Occipital lobe (tissue), 3 donors: ENCODE data around the gene KDM5C. TPM values are rescaled to one million over a fixed set of nuclear protein-coding genes. Genes with fewer than 3 reads are reported as not detected.
"Not testable (repeated sequence)": the region's sequence is repeated elsewhere in the genome, so short reads cannot be mapped to it uniquely, and the experiment has no call there.

ENCODE experiments used
- DNase-seq: peaks from one replicate; lab custom pipeline; 2025; lab: John Stamatoyannopoulos, UW
- small RNA-seq: library from RNA; depleted of rRNA; stranded (forward); fragments of <200 nt; gene quantifications from one replicate; pipeline ENCODE3, GENCODE V24; 2014
- total RNA-seq: library from RNA; depleted of rRNA; stranded (reverse); fragments of >200 nt; gene quantifications from one replicate; pipeline ENCODE4 v1.2.3, GENCODE V29; 2014

Gene KDM5C
- total RNA-seq, 1 donor from 2014 or later, result 103 TPM

DNA sequence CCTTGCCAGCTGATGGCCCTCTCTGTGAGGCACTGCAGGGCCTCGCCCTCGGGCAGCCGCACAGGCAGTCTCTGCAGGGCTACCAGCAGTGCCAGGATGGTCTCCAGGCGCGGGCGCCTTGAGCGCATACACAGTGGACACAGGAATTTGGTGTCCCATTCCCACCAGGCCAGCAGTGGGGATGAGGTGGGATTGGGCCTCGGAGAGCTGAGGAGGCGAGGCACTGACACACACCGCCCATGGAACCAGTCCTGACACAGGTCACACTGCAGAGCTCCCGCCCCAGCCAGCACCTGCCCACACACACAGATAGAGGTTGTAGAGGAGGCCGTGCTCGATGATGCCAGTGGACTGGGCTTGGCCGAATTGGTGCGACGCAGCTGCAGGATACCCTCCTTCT, 30.7 kb downstream of the KDM5C start:
- no peak for DNase-seq

DNA sequence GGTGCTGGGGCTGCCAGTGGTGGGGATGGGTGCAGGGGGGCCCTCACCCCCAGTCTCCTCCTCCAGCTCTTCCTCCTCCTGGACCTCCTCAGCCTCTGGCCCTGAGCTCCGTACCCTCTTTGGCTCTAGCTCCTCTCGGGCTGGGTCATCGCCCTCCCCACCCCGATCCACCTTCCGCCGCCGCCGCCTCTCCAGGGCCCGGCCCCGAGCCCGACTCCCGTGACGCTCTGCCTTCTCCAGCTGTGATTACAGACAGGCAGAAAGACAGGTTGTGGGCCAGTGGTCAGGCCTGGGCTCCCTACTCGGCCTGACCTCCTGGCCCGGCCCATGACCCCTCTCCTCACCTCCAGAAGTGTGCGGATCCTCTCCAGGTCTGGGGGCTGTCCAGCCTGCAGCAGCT, 31.9 kb downstream of the KDM5C start:
- no peak for DNase-seq

DNA sequence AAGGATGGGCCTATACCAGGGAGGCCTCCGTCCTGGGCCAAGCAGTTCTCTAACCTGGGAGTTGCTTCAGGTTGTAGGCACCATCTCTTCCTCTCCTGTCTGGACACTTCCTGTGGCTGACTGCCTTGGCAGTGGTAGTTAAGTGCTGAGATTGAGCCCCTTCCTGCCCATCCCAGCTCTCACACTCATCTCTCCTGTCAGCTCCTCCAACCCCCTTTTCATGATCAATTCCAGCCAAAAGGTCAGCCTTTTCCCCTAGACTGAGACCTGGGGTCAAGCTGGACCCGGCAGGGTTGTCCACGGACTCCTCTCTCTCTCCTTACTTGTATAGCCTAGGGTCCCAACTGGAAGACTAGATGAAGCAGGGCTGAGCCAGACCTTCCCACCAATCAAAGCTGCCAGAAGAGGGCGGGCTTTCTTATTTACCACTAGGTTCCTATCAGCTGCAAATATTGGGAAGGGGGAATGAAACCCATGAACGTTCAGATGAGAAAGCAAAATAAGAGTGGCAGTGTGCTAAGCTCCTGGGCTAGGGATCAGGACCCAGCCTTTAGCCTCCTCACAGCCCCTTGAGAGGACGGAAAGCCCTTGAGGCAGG, 34.5 kb downstream of the KDM5C start:
- no peak for DNase-seq

DNA sequence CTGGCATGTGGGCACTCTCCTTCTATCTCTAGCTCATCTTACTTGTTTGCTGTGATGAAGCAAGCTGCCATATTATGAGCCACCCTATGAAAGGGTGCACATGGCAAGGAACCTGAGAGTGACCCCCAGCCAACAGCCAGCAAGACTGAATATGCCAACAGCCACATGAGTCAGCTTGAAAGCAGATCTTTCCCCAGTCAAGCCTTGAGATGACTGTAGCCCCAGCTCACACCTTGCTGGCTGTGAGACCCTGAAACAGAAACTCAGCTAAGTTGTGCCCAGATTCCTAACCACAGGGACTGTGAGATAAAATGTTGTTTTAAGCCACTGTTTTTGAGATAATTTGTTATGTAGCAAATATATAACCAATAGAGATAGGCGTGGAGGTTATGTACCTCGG, 36.2 kb downstream of the KDM5C start:
- DNase-seq, result no peak

DNA sequence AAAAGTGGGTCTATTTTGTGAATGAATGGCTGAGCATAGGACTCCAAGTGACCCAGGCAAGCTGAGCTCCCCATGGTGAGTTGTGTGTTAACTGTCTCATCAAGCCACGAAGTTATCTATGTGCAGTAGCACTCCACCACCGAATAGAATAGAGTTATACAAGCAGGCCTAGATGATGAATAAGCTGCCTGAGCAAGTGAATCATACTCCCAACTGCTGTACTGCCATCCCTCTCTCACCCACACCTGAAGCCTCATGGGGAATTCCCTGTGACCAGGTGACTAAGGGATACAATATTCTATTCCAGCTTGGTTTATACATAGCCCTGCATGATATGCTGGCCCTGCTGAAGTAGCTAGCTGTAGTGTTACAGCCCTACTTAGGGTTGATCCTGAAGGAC, 38.7 kb downstream of the KDM5C start:
- no peak for DNase-seq

DNA sequence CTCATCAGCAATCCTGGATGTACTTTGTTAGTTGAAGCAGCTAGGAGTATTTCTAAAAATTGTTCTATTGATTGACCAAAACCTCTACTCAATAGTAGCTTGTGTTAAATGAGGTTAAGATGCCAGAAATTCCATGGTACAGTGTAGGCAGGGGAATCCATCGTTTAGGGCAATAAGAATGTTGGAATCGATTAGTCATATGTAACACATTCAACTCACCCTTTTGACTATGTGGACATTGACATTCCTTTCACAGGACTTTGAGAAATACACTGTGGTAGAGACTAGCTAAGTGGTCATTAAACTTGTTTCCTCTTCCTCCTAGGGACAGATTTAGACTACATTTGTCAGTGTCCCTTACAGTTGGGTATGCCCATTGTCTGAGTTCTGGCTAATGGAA, 40.2 kb downstream of the KDM5C start:
- no peak for DNase-seq

DNA sequence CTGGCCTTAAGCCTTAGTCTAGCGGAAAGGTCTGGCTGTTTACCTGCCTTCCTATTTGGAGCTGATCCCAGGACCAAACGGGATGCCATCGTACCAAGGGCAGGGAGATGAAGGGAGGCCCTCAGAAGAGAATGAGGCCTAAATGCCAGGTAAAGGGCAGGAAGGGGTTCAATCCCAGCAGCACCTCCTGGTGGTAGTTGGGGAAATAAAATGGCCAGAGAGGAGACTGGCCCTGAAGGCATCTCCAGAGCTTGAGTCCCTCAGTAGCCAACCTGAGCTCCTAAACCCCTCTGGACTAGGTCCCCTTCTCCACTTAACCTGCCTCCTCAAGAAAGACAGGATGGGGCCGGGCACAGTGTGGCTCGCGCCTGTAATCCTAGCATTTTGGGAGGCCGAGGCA, 53.7 kb downstream of the KDM5C start:
- DNase-seq, result no peak

DNA sequence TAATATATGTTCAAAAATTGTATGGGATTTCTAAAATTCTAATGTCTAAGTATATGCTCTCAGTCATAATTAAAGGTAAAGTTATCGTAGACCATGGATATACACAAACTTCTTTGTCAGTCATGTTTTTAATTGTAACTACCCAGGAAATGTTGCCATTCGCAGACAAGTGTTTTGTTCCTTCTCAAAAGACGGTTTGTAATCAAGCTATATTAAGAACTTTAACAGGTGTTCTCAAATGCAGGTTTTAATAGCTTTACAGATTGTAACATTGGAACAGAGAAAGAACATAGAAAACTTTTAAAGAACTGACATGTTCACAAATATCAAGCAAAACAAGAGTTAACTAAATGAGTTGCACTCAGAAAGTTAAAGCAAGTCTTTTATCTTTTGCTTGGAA, 58.9 kb downstream of the KDM5C start:
- DNase-seq, result no peak

DNA sequence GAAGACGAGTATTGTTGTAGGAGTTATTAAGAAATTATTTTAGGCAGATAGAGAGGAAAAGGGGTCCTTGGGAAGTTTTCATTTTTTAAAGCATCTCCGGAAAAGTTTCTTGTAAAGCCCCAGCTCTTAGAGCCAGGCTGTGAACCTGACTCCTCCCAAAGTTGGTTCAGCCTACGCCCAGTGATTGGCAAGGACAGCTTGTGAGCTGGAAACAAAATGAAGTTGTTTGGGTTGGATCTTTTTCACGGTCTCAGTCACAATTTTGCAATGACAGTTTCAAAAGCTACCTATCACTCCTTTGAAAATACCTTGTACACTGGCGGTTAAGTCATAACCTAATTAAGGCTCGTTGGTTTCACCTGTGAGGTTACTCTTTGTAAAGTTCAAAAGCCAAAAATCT, 60.4 kb downstream of the KDM5C start:
- DNase-seq, result not testable (repeated sequence)

DNA sequence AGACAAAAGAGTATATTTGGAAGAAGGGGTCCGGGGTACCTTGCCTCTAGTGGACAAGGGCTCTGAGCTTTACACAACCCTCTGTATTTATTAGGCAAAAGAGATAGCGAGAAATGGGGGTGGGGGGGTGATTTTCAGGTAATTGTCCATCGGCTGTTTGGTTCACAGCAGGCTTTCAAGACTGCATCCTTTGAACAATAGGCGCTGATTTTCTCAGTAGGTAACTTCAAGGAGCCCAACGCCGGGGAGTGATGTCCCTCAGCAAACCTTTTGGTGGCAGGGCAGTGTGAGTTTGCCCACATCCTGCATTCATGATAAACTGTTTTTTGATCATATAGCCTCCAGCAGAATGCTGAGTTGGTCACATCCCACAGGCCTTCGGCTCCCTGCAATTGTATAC, 61.6 kb downstream of the KDM5C start:
- no peak for DNase-seq

DNA sequence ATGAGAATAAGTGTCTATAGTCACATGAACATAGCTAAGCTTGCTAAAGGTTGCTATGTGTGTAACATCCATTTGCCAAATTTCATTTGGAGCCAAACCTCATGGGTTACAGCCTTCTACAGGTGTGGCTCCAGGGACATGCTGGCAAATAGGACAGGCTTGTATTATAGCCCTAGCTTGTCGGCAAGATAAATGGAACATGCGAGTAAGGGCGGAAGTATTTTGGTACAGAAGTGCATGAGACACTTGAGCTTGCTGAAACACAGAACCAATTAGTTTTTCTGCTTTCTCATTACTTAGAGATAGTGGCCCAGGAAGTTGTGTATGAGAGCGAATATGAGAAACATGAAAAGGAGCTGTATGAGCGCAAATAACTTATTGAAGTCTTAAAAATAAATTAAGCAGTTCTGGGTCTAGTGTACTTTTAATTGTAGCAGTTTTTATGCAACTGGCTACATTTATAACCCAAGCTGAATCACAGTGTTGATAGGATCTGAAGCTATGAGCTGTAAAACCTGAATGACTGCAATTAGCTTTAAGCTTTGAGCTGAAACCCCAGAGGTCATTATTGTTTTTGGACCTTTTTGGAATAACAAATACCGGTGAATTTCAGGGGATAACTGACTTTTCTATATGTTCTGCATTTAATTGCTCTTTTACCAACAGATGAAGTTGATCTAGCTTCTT, 64.6 kb downstream of the KDM5C start:
- no peak for DNase-seq

DNA sequence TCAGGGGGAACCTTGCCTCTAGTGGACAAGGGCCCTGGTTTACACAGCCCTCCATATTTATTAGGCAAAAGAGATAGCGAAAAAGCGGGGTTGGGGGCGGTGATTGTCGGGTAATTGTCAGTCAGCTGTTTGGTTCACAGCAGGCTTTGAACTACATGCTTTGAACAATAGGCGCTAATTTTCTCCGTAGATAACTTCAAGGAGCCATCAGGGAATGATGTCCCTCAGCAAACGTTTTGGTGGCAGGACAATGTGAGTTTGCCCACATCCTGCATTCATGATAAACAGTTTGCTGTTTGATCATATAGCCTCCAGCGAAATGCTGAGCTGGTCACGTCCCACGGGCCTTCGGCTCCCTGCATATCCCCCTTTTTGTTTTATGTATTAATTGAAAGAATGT, 65.8 kb downstream of the KDM5C start:
- DNase-seq, result no peak

DNA sequence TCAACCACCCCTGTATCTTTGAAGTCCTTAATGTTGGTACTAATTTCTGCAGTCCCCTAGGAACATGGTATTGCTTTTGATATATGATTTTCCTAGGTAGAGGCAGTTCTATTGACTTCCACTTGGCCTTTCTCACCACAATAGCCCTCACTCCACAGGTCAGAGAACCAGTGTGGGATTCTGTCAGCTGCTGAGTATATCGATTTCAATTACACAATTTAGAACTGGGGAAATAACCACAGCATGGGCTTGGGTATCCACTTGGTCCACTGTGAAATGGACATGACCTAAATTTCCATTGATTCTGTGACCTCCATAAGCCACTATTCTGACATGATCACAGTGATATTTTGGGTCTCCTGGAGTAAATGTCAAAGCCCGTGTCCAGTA, 68.8 kb downstream of the KDM5C start:
- no peak for DNase-seq

DNA sequence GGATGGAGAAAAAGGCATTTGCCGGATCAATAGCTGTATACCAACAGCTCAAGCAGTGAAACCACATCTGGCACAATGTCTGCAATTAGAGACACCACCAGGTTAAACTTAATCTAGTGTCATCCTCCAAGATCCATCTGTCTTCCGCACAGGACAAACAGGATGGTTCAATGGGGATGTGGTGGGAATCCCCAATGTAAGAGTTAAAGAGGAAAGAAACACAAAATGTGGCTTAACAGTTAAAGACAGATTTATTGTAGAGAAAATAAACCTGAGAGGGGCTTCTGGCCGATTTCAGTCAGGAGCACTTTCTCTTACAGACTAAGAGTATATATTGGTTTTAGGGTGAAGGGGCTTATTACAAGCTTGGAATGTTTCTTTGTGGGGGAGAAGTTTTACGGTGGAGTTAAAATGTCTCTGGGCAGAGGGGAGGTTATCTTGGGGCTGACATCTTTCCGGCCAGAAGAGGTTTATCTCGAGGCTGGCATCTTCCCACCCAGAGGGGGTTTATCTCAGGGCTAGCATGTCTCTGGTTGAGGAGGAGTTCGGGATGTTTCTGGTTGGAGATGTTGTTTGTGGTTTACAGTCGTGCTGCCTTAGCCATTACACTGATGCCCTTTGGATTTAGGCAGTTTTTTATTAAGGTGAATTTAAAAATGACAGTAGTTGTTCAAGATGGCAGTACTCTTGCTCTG, 69.3 kb downstream of the KDM5C start:
- DNase-seq, result no peak

DNA sequence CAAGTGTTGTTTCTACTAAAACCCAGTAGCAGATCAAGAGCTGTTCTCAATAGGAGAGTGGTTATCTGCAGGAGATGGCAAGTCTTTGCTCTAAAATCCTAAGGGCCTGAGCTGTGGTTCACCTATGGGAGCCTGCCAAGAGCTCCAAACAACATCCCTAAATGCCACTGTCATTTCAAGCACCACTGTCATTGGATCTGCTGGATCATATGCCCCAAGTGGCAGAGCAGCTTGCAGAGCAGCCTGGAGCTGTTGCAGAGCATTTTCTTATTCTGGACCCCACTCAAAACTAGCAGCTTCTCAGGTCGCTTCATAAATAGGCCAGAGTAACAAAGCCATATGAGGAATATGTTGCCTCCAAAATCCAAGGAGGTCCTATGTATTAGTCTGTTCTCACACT, 71.4 kb downstream of the KDM5C start:
- no peak for DNase-seq

Small RNA genes within 50 kb of the gene (small RNA-seq; reads per million reads assigned to genes)
- gene AL139396.1 (not detected), gene MIR6894 (not detected), gene MIR6895 (not detected)

Other genes with a start within 250 kb of the KDM5C start
- gene GPR173, start 176.4 kb downstream of the KDM5C start, total RNA-seq, result 27.0 TPM
- gene TSPYL2, start 142.8 kb downstream of the KDM5C start, total RNA-seq, result 7.0 TPM
- gene KANTR, start 131.1 kb downstream of the KDM5C start, total RNA-seq, result 31.4 TPM
- gene IQSEC2, start 56.4 kb upstream of the KDM5C start, total RNA-seq, result 8.6 TPM
- gene SMC1A, start 197.4 kb upstream of the KDM5C start, total RNA-seq, result 17.6 TPM
- gene RIBC1, start 197.7 kb upstream of the KDM5C start, total RNA-seq, result 1.1 TPM
- gene HSD17B10, start 209.2 kb upstream of the KDM5C start, total RNA-seq, result 28.5 TPM